PFSK-1 (cell line): ENCODE results near the gene SNX5.

ENCODE experiments used
- FOXP2 ChIP-seq: optimal IDR thresholded peaks from 2 replicates; pipeline ENCODE3; 2011; ENCODE audit warnings: borderline replicate concordance, control low read depth, inconsistent platforms; ENCODE audit not compliant: insufficient read depth; ENCODE audit errors: extremely low read length, extremely low read depth
- POLR2AphosphoS5 ChIP-seq: IDR thresholded peaks from 2 replicates; pipeline ENCODE4 v1.6.1; 2012; ENCODE audit warnings: low read depth, mild to moderate bottlenecking, control low read depth, low read length, moderate library complexity
- REST ChIP-seq, 2 experiments: IDR thresholded peaks; 2 replicates each; pipeline versions ENCODE4 v1.6.1 to v1.8.0; 2011 to 2012; ENCODE audit warnings: low read depth in 2 of 2, low read length in 2 of 2, control low read depth in 1 of 2, inconsistent platforms in 1 of 2, mild to moderate bottlenecking in 1 of 2, moderate library complexity in 1 of 2; ENCODE audit not compliant: insufficient read depth in 1 of 2
- SIN3A ChIP-seq: IDR thresholded peaks from 2 replicates; pipeline ENCODE4 v1.6.1; 2012; ENCODE audit warnings: mild to moderate bottlenecking, low read length, moderate library complexity, borderline replicate concordance; ENCODE audit not compliant: insufficient read depth
- TAF1 ChIP-seq: IDR thresholded peaks from 2 replicates; pipeline ENCODE4 v1.6.1; 2012; ENCODE audit warnings: low read length, control low read depth, borderline replicate concordance; ENCODE audit not compliant: insufficient read depth

SNX5 gene

GRCh38 chr20:17898548-17898994 lies 70.0 kb downstream of the SNX5 start:
- no peak for TF ChIP-seq FOXP2
- no peak for TF ChIP-seq REST (IDR thresholded peaks at IDR 0.05; ENCODE audit: insufficient read depth in 1 of 2, low read depth in 2 of 2, low read length in 2 of 2)
- no peak for TF ChIP-seq TAF1
- TF ChIP-seq POLR2AphosphoS5 = no peak
- TF ChIP-seq SIN3A = no peak

- no peak for TF ChIP-seq POLR2AphosphoS5
- TF ChIP-seq REST (IDR thresholded peaks at IDR 0.05; ENCODE audit: insufficient read depth in 1 of 2, low read depth in 2 of 2, low read length in 2 of 2) = no peak
- TF ChIP-seq TAF1 = no peak
- TF ChIP-seq FOXP2 = no peak
- no peak for TF ChIP-seq SIN3A
These were observed 70.9 kb downstream of the SNX5 start for GRCh38 chr20:17897566-17898307.

GRCh38 chr20:17896771-17897369 lies 71.7 kb downstream of the SNX5 start:
- TF ChIP-seq FOXP2 (no peak), REST (IDR thresholded peaks at IDR 0.05; ENCODE audit: insufficient read depth in 1 of 2, low read depth in 2 of 2, low read length in 2 of 2) (no peak), TAF1 (no peak), POLR2AphosphoS5 (no peak), SIN3A (no peak)

GRCh38 chr20:17896193-17896723 lies 72.3 kb downstream of the SNX5 start:
- TF ChIP-seq REST (IDR thresholded peaks at IDR 0.05; ENCODE audit: insufficient read depth in 1 of 2, low read depth in 2 of 2, low read length in 2 of 2) (no peak), POLR2AphosphoS5 (no peak)
